MCF 10A (cell line): ENCODE measurements around the gene SAA2. TPM values are rescaled to one million over a fixed set of nuclear protein-coding genes. Genes with fewer than 3 reads are reported as not detected.
"Not testable (repeated sequence)": the region's sequence is repeated elsewhere in the genome, so short reads cannot be mapped to it uniquely, and the experiment has no call there.

Experiments
- BruUV-seq: library from RNA; stranded (reverse); fragments of 400-500 nt; replicated peaks from 2 replicates; lab custom pipeline; 2021; lab: Mats Ljungman, UMichigan
- CTCF ChIA-PET: fragments of 300-600 bp; sonication (Branson Sonifier 250); formaldehyde crosslinking; extraction: SDS; loops from one replicate; lab custom pipeline; 2021; ENCODE audit warnings: antibody characterized with exemption, inconsistent platforms; lab: Yijun Ruan, JAX
- POLR2A ChIA-PET: fragments of 300-600, 350-650 bp; sonication (Branson Sonifier 250); formaldehyde crosslinking; extraction: SDS; loops from one replicate; lab custom pipeline; 2020; ENCODE audit warnings: antibody characterized with exemption, inconsistent platforms; lab: Yijun Ruan, JAX
- DNase-seq: peaks from one replicate; pipeline ENCODE4 v3.0.0-alpha.2; 2018; ENCODE audit not compliant: unreplicated experiment
- H3K27ac Mint-ChIP-seq: one replicate; pipeline ENCODE4 v1.8.0; 2022; ENCODE audit warnings: mild to moderate bottlenecking, low read depth, mixed read lengths; ENCODE audit not compliant: unreplicated experiment
- H3K27me3 Mint-ChIP-seq: one replicate; pipeline ENCODE4 v1.8.0; 2022; ENCODE audit warnings: mixed read lengths; ENCODE audit not compliant: insufficient read depth, unreplicated experiment
- H3K36me3 Mint-ChIP-seq: one replicate; pipeline ENCODE4 v1.8.0; 2022; ENCODE audit warnings: mild to moderate bottlenecking, moderate library complexity, mixed read lengths; ENCODE audit not compliant: insufficient read depth, unreplicated experiment
- H3K4me1 Mint-ChIP-seq: one replicate; pipeline ENCODE4 v1.8.0; 2022; ENCODE audit warnings: mixed read lengths; ENCODE audit not compliant: insufficient read depth, unreplicated experiment
- H3K4me3 Mint-ChIP-seq: one replicate; pipeline ENCODE4 v1.8.0; 2022; ENCODE audit warnings: mild to moderate bottlenecking, moderate library complexity, mixed read lengths; ENCODE audit not compliant: unreplicated experiment
- H3K9me3 Mint-ChIP-seq: one replicate; pipeline ENCODE4 v1.8.0; 2022; ENCODE audit warnings: mixed read lengths; ENCODE audit not compliant: unreplicated experiment
- intact Hi-C: fragments of 100-400 bp; cut with micrococcal nuclease; formaldehyde crosslinking; loops from 2 replicates; pipeline ENCODE4 v1.14.1; 2022
- total RNA-seq: library from RNA; stranded (reverse); gene quantifications from 2 replicates; pipeline ENCODE4 v1.2.3, GENCODE V29; 2022
- TF ChIP-seq, protein P1 (sequence below): fragments of 200-600 bp; IDR thresholded peaks from one replicate; pipeline ENCODE4 v1.8.0; 2022; ENCODE audit warnings: antibody characterized with exemption, mild to moderate bottlenecking; ENCODE audit not compliant: unreplicated experiment

Gene SAA2
- total RNA-seq, 1 experiment from 2014 or later: 12.7 TPM

DNA sequence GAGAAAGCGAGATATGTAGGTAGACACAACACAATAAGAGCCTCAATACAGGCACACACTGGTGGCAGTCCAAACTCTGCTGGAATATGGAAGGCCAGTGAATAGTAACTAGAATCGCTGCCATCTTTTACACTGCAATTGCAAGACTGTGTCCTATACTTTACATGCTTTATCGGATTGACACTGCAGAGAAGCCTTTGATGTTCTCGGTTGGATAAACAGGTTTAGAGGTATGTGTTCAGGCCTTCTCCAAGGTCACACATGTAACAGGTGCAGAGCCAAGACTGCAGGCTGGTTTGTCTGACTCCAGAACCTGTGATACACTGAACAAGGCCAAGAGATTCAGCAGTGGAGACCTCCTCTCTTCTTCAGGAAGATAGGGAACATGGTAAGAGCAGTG is 22.7 kb upstream of the SAA2 start:
- peaks cover 18% of the 10 kb centered on the region for H3K36me3 Mint-ChIP-seq
- intact Hi-C loops: no loop called here
- CTCF ChIA-PET: no interaction called here
- no TSS peak for BruUV-seq
- no peak for DNase-seq
- TF ChIP-seq, protein P1, sequence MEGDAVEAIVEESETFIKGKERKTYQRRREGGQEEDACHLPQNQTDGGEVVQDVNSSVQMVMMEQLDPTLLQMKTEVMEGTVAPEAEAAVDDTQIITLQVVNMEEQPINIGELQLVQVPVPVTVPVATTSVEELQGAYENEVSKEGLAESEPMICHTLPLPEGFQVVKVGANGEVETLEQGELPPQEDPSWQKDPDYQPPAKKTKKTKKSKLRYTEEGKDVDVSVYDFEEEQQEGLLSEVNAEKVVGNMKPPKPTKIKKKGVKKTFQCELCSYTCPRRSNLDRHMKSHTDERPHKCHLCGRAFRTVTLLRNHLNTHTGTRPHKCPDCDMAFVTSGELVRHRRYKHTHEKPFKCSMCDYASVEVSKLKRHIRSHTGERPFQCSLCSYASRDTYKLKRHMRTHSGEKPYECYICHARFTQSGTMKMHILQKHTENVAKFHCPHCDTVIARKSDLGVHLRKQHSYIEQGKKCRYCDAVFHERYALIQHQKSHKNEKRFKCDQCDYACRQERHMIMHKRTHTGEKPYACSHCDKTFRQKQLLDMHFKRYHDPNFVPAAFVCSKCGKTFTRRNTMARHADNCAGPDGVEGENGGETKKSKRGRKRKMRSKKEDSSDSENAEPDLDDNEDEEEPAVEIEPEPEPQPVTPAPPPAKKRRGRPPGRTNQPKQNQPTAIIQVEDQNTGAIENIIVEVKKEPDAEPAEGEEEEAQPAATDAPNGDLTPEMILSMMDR: no peak
- H3K27ac Mint-ChIP-seq: peak overlapping the region; percentile 17
- no peak overlapping the region for H3K4me3 Mint-ChIP-seq
- H3K9me3 Mint-ChIP-seq: no peaks in the 10 kb centered on the region
- no peaks in the 10 kb centered on the region for H3K27me3 Mint-ChIP-seq
- peaks cover 9% of the 10 kb centered on the region for H3K4me1 Mint-ChIP-seq
- POLR2A ChIA-PET: no interaction called here

DNA sequence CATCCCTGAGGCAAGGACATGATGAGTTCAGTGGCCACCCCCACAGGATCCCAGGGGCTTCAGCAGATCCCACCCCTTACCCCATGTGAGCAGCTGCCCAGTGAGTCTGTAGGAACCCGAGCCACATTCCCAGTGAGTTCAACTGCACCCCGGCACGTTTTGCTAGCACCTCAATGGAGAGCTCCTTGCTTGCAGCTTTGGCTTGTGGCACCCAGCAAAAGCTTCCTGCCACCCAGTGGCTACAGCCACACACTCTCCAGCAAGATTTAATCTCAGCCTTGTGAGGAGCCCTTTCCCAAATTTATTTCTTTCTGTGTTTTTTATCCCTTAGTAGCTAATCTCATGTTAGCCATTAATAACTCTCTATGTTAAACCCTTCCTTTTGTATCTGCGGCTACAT is 21.6 kb upstream of the SAA2 start:
- H3K9me3 Mint-ChIP-seq: no peaks in the 10 kb centered on the region
- POLR2A ChIA-PET: interaction anchor here (0.6 kb wide), 1 partner anchor 77 kb away, joined by 3 read pairs; no protein-coding TSS in a partner anchor
- peaks cover 16% of the 10 kb centered on the region for H3K36me3 Mint-ChIP-seq
- peaks cover 17% of the 10 kb centered on the region for H3K4me1 Mint-ChIP-seq
- TF ChIP-seq, protein P1: no peak
- H3K27ac Mint-ChIP-seq: no peak overlapping the region
- intact Hi-C loops: no loop called here
- CTCF ChIA-PET: interaction anchor here (0.6 to 1.8 kb wide), 6 partner anchors 11 to 641 kb away, joined by 3 to 7 read pairs (median 4); no protein-coding TSS in a partner anchor
- peak; percentile 17 for DNase-seq
- no peak overlapping the region for H3K4me3 Mint-ChIP-seq
- BruUV-seq: no TSS peak
- H3K27me3 Mint-ChIP-seq: no peaks in the 10 kb centered on the region

DNA sequence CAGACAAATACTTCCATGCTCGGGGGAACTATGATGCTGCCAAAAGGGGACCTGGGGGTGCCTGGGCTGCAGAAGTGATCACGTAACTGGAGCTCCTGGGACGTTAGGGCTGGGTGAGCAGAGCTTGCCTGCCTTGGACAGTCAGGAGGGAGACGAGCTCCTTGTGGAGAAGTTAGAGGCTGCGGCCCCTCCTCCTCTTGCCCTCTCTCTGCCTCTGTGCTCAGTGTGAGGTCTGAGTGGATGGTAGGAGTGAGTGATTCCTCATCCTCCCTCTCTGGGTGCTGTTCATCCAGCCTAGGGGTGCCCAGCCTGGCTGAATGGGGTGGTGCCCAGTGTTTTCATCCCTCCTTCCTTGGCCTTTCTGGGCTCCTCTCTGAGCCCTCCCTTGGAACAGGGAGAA is 20.8 kb upstream of the SAA2 start:
- POLR2A ChIA-PET: interaction anchor here (0.9 kb wide), 1 partner anchor 31 kb away, joined by 3 read pairs; no protein-coding TSS in a partner anchor
- intact Hi-C loops: not testable (repeated sequence)

DNA sequence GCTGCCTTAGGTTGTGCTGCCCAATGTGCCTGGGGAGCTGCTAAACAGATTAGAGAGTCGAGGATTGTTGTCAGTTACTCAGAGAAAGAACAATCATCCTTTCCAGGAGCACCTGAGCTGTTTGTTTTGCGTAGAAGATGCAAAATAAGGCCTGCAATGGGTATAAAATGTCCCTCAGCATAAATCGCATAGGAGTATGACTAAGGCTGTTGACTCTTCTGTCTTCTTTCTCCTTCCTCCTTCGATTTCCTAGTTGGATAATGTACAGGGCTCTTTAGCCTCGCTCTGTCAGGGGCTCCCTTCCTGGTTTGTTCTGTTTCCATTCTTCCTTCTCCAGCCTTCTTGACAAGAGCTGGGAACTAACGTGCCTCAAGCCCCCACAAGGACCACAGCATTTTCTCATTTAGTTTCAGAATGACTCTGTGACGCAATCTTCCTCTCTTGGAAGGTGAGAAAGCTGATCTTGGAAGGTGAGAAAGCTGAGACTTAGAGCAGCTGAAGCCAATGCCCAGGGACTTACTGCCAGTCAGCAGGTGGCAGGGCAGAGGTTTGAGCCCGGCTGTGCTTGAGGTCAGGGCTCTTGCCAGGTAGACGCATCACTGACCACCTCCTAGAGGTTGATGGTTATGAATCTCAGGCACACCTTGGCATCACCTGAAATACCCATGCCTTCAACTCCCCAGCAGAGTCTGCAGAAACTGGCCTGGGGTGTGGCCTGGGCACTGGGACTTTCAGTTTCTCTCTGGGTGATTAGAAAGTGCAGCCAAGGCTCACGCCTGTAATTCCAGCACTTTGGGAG is 19.1 kb upstream of the SAA2 start:
- H3K9me3 Mint-ChIP-seq, BruUV-seq, intact Hi-C loops, H3K27me3 Mint-ChIP-seq: not testable (repeated sequence)
- CTCF ChIA-PET: interaction anchor here (1.5 kb wide), 1 partner anchor 53 kb away, joined by 3 read pairs; no protein-coding TSS in a partner anchor
- DNase-seq: peak; percentile 66
- Mint-ChIP-seq H3K4me3 (peak overlapping the region; percentile 66), H3K4me1 (peaks cover 30% of the 10 kb centered on the region), H3K36me3 (peaks cover 10% of the 10 kb centered on the region), H3K27ac (peak overlapping the region; percentile 68)
- POLR2A ChIA-PET: interaction anchor here (0.7 to 1.1 kb wide), 4 partner anchors 21 to 126 kb away, joined by 3 to 4 read pairs (median 4); partner anchors contain the start of gene LDHA

More for the DNA sequence above, 20.8 kb upstream of the SAA2 start:
- H3K27me3 Mint-ChIP-seq, DNase-seq, H3K27ac Mint-ChIP-seq, H3K4me3 Mint-ChIP-seq, BruUV-seq, H3K9me3 Mint-ChIP-seq: not testable (repeated sequence)
- H3K4me1 Mint-ChIP-seq: peaks cover 25% of the 10 kb centered on the region
- CTCF ChIA-PET: interaction anchor here (1.0 to 1.8 kb wide), 2 partner anchors 25 to 154 kb away, joined by 4 to 7 read pairs; no protein-coding TSS in a partner anchor
- H3K36me3 Mint-ChIP-seq: peaks cover 10% of the 10 kb centered on the region
